Measurements from ENCODE around the gene ZNF407.

Gene ZNF407

DNA sequence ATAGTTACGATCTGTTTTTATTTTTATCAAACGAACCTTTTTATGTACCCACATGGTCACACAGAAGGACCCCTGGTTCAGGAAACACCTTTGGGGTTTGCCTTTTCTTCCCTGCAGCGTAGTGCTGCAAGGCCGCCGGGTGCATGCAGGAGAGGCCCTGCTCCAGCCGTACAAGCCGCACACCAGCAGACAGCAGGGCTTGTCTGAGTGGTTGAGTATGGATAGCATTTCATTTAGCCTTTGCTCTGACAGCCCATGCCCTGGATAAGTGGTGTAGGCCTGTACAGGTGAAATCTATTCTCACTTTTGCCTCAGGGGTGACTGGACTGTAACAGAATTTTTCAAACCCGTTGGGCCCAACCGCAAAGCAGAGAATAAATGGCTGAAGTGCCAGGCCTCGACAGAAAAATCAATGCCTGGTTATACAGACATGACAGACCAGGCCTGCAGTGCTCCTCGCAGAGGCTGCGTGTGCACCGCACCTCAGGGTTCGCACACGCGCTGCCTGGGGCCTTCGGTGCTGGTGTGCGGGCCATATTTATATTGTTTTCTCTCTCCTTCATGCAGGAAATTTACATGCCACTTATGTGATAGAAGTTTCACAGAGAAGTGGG, 279.1 kb downstream of the ZNF407 start:
- in situ Hi-C loops (cut with HindIII; ENCODE audit: low pct_ligation_motif_present, low pct_unique_long_range_greater_than_20kb, low sequenced_read_pairs): no loop called here
- DNase-seq: no peak

DNA sequence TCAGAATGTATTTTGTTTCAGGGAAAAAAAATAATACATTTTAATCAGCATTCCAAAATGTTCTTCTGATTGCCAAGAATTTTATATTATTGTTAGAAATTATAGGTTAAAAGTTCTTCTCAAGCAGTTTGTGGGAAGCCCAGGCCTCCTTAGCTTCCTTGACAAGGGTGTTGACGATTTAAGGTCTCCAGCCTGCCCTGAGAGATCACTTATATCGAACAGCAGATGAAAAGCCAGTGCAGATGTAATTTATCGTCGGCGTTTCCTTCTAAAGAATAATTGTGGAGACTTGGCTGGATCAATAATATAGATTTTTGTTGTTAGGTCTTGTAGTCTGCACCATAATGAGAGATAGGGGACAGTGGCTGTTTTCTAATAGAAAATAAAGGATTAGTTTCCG, 280.6 kb downstream of the ZNF407 start:
- in situ Hi-C loops (cut with HindIII; ENCODE audit: low pct_ligation_motif_present, low pct_unique_long_range_greater_than_20kb, low sequenced_read_pairs): no loop called here
- DNase-seq: no peak

DNA sequence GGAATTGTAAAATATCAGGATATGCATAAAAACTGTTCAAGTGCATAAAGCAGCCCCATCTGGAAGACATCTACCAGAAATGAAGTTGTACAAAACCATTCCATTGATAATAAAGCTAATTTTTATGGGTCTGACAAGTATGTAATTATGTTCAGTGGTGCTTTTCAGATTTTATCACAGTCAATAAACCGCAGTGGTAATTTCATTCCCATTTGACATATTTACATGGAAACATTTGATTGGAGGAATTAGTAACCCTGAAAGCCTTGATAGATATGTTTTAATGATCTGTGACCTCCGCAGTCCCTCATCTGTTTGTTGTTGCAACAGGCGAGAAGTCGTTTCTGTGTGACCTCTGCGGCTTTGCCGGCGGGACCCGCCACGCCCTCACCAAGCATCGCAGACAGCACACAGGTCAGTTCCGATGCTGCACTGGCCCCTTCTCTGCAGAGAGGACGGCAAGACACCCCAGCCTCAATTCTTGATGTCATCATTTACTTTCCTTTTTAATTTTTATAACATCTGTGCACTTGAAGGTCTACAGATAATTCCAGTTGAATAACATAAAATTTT, 283.1 kb downstream of the ZNF407 start:
- DNase-seq: no peak
- in situ Hi-C loops (cut with HindIII; ENCODE audit: low pct_ligation_motif_present, low pct_unique_long_range_greater_than_20kb, low sequenced_read_pairs): no loop called here

DNA sequence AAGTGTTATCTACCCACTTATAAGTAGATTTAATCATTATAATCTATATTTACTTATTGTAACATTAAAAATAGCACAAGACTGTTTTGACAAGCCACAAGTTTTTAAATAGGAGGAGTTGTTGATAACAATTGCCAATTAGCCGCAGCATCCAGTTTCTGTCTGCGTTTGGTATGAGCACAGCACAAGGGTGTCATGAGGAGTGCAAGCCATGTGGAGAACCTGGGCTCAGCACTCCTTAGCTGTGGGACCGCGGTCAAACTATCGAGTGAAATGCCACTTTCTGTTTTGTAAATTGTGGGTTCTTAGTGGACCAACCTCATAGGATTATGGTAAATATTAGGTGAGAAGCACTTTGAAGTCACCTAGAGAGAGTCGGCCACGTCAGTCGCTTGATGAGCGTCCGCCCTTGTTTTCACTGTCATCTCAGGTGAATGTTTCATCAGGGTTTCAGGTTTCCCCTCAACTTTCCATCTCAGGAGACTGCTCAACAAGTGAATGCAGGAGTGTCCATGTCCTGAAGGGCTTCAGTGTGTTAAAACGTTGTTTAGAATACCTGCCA, 294.5 kb downstream of the ZNF407 start:
- DNase-seq: no peak
- in situ Hi-C loops (cut with HindIII; ENCODE audit: low pct_ligation_motif_present, low pct_unique_long_range_greater_than_20kb, low sequenced_read_pairs): no loop called here

DNA sequence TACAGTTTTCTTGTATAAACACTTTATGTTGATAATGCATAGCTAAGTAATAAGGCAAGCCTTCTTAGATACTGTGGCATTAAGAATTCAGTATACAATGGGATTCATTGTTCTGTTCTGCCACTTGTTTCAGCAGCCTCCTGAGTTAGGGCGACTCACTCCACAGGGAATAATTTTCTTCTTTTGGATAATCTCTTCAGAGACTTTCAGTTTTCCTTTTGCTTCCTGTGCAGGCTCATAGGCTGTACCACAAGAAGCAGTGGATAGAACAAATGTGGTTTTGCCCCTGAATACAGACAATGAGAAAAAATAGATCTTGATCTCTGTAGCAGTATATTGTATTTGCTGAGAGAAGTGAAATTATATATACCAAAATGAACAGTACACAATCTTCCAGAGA, 298.0 kb downstream of the ZNF407 start:
- in situ Hi-C loops (cut with HindIII; ENCODE audit: low pct_ligation_motif_present, low pct_unique_long_range_greater_than_20kb, low sequenced_read_pairs): no loop called here
- peak; percentile 28 for DNase-seq

DNA sequence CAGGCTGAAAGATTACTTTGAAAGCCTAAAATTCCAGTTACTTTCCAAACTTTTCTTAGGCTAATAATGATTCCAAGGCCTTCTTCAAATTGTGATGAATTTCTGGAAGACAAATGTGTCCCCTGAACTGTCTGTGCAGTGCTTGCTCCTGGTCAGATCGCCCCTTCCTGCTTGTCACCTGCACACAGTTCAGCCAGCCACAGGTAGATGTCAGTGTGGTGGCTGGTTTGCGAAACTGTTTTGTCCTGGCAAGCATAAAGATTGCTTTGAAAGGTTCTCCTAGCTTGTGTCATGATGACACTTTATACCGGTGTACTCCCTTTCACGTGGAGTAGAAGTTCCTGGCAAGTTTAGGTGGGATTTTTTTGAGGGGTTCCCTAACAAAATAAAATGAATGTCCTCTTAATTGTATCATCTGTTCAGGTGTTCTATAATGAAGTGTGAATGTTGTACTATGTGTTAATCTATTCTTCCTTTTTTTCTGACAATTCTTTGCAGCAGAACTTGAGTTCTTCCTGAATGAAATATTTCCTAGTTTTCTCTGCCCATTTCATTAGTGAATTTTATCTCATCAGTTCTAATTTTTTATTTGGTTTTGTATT, 298.8 kb downstream of the ZNF407 start:
- in situ Hi-C loops (cut with HindIII; ENCODE audit: low pct_ligation_motif_present, low pct_unique_long_range_greater_than_20kb, low sequenced_read_pairs): no loop called here
- peak; percentile 38 for DNase-seq

DNA sequence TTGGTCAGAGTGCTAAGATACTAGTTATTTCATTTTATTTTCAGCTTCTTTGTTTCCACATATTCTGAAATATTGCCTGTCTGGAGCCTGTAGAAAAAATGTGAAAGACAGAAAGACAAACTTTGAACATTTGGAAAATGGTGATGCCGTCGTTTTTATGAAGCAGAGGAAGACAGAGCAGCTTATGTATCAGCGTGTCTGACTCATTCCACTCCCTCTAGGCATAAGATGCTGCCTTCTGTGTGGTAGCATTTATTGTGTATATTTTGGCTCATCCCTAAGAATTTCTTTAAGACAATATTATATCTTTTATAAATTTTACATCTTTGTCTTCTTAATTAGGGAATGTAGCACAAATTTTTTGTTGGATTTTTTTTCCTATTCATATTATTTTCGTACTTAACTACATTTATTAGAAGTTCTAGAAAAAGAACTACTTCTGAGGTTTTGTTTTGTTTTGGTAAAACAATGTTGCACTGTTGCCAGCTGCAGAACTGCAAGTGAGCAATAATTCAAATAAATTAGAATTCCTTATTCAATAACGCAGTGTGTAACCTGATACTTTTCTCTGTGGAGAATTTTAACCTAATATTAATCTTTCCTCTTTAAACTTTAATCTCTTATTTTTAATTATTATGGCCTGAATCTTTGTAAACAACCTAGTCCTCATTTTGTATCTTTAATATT, 300.4 kb downstream of the ZNF407 start:
- DNase-seq: peak; percentile 8
- in situ Hi-C loops (cut with HindIII; ENCODE audit: low pct_ligation_motif_present, low pct_unique_long_range_greater_than_20kb, low sequenced_read_pairs): no loop called here

DNA sequence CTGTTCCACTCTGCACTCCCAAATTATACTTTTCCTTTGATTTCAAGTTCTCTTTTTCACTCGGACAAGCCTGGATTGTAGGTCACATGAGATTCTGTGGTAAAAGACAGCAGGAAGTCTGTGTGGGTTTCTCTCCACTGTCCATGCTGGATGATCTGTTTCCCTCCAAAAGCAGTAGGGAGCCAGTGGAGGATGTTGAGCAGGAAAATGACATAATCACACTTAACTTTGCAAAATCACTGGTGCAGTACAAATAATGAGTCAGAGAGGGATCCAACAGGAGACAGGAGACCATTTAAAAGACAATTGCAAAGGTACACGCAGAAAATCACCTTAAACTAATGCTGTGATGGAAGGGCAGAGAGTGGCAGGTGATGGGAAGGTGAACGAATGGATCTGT, 301.3 kb downstream of the ZNF407 start:
- peak; percentile 76 for DNase-seq
- in situ Hi-C loops (cut with HindIII; ENCODE audit: low pct_ligation_motif_present, low pct_unique_long_range_greater_than_20kb, low sequenced_read_pairs): no loop called here

DNA sequence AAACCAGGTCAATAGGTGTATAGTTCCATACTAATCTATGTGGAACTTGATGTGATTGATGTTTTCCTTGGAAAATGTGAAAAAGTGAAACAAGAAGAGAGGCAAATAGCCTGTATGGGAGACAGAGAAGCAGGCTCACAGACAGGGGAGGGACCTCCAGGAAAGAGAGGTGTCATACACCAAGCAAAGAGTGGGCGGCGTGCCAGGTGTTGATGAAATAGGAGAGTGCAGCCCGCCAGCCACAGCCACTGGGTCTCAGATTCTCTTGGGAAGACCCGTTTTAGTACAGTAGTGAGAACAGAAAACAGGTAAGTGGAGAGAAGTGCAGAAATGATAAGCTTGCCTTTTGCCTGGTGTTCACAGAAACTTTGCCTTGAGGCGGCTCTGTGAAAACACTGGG, 301.9 kb downstream of the ZNF407 start:
- no peak for DNase-seq
- in situ Hi-C loops (cut with HindIII; ENCODE audit: low pct_ligation_motif_present, low pct_unique_long_range_greater_than_20kb, low sequenced_read_pairs): no loop called here

DNA sequence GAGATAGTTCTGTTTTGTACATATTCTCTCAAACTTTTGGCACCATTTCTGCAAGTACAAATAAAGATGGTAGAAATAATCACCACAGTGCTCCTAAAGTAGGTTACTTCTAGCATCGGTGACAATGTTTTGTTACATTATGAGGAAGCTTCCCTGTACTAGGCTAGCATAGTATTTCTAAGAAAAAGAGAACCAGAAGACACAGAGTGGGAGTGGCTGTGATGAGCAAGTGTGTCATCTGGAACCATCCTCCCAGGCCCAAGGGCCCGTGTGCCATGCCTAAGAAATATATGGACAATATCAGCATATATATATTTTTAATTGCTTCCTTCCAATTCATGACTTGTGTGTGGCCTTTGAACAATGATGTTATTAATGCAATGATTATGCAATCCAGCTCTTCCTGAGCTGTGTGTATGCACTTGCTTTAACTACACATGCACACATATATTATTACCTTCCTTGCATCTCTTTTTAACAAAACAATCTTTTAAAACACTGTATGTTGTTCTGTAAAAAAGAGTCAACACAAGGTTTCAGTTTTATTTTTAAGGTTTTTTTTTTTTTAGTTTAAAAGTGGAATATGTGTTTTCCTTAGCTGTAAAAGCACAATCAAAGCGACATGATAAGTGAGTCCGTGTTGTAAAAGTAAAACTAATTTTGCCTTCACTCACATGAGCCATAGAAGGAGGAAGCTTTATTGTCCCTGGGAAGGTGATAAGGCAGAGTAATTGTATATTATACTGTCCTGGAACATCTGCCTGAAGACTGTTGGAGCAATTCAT, 303.9 kb downstream of the ZNF407 start:
- in situ Hi-C loops (cut with HindIII; ENCODE audit: low pct_ligation_motif_present, low pct_unique_long_range_greater_than_20kb, low sequenced_read_pairs): no loop called here
- DNase-seq: no peak

DNA sequence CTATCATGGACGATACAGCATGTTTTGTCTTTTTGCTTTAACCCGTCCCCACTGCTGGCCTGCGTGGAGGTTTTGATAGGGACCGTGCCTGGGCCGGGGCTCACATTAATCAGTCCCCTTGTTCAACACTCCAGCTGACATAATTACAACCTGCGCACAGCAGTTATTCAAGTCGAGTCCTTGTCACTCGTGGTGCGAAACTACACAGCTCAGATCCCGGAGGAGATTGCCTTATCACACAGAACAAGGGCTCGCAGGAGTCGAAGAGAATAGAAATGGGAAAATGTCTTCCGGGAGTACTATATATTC, 304.4 kb downstream of the ZNF407 start:
- DNase-seq: no peak
- in situ Hi-C loops (cut with HindIII; ENCODE audit: low pct_ligation_motif_present, low pct_unique_long_range_greater_than_20kb, low sequenced_read_pairs): no loop called here

DNA sequence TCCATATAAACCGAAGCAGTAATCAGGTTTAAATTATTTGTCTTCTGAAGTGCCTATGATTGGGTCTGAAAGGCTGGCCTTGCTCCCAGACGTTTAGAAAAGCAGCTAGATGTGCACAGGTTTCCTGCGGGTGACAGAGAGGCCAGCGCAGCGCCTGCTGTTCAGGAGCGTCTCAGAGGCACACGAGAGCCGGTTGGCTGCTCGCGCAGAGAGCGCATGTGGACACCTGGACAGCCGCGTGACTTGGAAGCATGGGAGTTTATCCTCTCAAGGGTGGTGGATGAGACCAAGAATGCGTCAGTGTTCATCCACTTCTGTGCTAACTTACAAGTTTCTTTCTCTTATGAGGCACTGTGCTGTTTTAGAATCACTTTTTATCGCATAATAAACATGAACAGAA, 307.6 kb downstream of the ZNF407 start:
- in situ Hi-C loops (cut with HindIII; ENCODE audit: low pct_ligation_motif_present, low pct_unique_long_range_greater_than_20kb, low sequenced_read_pairs): no loop called here
- DNase-seq: no peak

DNA sequence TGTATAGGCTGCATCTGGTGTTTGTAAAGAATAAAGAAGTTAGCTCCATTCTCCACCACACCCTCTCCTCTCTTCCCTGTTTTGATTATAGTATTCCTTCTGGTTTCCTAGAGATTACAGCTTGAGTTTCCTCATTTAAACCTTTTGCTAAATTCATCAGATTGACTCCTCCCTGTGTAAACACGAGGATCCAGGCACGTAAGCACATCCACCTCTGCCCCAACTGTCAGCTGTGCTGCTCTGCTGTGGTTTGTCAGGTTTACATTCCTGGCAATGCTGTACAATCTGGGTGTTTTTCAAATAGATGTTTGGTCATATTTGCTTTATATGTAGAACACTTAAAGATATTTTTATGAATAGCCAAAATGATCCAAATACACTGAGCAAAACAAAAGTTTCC, 308.5 kb downstream of the ZNF407 start:
- no peak for DNase-seq
- in situ Hi-C loops (cut with HindIII; ENCODE audit: low pct_ligation_motif_present, low pct_unique_long_range_greater_than_20kb, low sequenced_read_pairs): no loop called here

DNA sequence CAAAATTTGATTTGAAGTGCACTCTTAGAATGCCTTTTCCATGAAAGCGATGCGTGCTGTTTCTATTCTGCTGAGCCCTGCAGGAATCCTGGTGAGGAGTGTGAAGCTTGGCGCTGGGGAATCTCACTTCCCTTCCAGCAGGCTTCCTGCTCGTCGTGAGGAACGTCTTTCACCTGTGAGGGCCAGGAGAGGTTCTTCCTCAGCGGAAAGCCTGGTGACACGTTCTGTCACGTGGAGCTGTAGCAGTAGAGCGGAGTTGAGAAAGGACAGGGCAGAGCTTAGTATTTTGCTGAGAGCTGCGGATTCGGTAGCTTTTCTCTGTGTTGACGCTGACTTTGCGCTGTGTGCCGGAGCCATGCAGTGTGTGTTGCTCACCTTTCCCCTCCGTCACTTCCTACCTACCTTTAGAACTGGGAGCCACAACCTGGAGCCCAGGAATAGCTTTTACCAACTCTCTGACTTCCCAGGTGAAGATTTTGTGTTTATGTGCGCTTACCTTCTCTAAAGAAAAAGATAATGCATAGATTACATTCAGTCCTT, 316.5 kb downstream of the ZNF407 start:
- no peak for DNase-seq
- in situ Hi-C loops (cut with HindIII; ENCODE audit: low pct_ligation_motif_present, low pct_unique_long_range_greater_than_20kb, low sequenced_read_pairs): no loop called here

DNA sequence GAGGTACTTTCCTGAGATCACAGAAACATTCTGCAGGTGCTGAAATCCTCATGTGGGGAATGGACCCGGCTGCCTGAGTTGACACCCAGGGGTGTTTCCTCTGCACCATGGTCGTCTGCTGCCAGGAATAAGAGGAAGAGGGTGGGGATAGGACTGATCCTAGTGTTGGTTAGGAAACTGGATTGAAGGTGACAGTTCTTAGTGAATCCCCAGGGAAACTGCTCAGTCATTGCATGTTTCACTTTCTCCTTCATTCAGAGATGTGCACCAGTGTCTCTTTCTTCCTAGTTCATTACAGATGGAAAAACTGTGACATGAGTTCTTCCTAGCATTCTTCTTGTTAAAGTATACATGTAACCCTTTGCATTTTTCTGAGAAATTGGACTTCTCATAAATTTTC, 317.0 kb downstream of the ZNF407 start:
- in situ Hi-C loops (cut with HindIII; ENCODE audit: low pct_ligation_motif_present, low pct_unique_long_range_greater_than_20kb, low sequenced_read_pairs): no loop called here
- no peak for DNase-seq

DNA sequence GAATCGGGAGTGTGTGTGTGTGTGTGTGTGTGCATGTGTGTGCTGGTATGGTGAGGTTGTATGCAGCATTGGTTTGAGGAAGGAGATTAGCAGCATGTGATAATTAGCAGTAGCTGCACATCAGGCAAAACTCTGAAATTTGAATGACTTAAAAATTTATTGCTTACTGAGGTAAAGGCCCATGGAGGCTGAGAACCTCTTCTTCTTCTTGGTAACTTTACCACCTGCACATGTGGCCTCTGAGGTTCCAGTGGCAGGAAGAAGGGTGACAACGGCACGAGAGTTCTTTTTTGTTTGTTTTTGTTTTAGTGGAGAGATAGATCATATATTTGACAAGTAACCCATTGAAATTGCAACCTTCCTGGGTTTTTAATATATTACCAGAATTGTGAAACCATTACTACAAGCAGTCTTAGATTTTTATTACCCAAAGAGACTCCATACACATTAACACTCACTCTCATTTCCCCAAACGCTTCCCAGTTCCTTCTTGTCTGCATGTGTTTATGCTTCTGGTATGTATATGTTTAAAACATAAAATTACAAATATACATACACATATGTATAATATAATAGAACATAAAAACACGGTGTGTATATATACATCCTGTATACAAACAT, 319.2 kb downstream of the ZNF407 start:
- no peak for DNase-seq
- in situ Hi-C loops (cut with HindIII; ENCODE audit: low pct_ligation_motif_present, low pct_unique_long_range_greater_than_20kb, low sequenced_read_pairs): no loop called here

DNA sequence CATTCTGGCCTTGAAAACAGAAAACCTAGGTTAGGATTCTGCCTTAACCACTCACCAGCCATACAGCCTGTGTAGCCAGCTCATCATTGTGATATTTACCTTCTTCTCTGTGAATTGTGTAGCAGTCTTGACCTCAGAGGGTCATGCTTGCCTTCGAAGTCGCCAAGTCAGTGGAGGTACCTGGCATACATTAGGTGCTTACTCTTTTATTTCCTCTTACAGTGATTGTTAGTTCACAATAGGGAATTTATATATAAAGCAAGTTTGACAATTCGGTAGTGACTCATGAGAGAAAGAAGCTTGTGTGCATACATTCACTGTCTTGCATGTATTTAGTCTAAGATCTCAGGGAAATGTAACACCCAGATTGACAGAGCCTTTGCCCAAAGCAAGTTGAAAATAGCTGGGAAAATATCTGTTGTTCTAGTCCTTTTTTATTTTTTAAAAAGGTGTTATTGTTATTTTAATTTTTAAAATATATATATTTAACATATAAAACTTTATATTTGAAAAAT, 320.7 kb downstream of the ZNF407 start:
- in situ Hi-C loops (cut with HindIII; ENCODE audit: low pct_ligation_motif_present, low pct_unique_long_range_greater_than_20kb, low sequenced_read_pairs): no loop called here
- no peak for DNase-seq
